GM19238 (cell line): Measurements from ENCODE around the gene MAP1S.

Experiments
- DNase-seq: peaks from one replicate; pipeline ENCODE4 v3.0.0; 2011; ENCODE audit warnings: low spot score; ENCODE audit not compliant: insufficient read length

Gene MAP1S

DNA sequence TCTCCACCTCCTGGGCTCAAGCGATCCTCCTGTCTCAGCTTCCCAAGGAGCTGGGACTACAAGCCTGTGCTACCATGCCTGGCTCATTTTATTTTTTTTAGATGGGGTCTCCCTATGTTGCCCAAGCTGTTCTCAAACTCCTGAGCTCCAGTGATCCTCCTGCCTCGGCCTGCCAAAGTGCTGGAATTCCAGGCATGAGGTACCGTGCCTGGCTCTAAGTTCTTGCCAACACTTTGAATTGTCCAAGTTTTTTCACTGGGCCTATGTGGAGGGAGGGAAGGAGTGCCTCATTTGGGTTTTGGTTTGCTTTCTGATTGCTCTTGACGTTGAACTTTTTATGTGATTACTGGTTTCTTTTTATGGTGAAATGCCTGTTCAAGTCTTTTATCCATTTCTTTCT lies 26.7 kb upstream of the MAP1S start:
- DNase-seq, result no peak

DNA sequence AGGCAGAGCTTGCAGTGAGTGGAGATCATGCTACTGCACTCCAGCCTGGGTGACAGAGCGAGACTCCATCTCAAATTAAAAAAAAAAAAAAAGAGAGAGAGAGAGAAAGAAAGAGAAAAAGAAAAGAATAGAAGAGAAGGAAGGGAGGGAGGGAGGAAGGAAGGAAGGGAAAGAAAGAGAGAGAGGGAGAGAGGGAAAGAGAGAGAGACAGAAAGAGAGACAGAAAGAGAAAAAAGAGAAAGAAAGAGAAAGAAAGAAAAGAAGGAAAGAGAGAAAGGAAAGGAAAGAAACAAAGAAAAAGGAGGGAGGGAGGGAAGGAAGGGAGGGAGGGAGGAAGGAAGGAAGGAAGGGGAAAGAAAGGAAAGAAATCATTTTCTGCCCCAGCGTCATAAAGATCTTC lies 24.1 kb upstream of the MAP1S start:
- no peak for DNase-seq

GRCh38 chr19:17703824-17704463 lies 15.3 kb upstream of the MAP1S start:
- DNase-seq, result peak; percentile 64

GRCh38 chr19:17706750-17707181 lies 12.5 kb upstream of the MAP1S start:
- no peak for DNase-seq

- DNase-seq, result no peak
Measured at GRCh38 chr19:17711851-17712250, 7.4 kb upstream of the MAP1S start.

DNA sequence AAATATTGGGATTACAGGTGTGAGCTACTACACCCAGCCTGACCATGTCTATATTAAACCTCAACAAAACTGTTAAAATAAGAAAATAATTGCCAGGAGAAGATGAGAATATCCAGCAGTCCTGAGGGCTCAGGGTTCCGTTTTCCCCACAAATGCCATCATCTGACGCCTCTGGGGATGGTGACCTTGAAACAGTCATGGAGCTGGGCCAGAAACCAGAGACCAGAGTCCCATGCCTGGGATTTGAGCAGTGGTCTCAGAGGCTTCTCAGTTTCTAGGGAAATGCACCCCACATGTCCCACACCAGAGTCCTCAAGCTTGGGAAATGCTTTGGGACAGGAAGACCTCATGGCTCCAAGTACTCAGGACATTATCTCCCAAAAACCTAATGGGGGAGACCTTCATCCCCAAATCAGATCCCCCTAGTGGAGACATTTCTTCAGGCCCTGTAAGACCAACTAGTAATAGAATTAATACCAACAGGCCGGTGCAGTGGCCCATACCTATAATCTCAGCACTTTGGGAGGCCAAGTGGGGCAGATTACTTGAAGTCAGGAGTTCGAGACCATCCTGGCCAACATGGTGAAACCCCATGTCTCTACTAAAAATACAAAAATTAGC lies 2.9 kb upstream of the MAP1S start:
- no peak for DNase-seq

DNA sequence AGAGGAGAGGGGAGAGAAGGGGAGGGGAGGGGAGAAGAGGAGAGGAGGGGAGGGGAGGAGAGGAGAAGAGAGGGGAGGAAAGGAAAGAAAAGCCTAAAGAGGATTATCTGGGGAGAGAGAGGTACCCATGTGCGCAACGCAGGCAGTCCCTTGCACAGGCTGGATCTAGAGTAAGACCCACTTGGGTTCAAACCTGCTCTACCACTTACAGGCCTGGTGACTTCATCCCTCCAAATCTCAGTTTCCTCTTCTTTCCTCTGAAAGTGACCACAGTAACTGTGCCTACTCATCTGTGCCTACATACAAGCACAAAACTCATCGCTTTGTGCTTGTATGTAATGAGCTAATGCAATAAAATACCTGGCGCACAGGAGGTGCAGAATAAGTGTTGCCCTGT lies 732 bp upstream of the MAP1S start:
- DNase-seq, result no peak

DNA sequence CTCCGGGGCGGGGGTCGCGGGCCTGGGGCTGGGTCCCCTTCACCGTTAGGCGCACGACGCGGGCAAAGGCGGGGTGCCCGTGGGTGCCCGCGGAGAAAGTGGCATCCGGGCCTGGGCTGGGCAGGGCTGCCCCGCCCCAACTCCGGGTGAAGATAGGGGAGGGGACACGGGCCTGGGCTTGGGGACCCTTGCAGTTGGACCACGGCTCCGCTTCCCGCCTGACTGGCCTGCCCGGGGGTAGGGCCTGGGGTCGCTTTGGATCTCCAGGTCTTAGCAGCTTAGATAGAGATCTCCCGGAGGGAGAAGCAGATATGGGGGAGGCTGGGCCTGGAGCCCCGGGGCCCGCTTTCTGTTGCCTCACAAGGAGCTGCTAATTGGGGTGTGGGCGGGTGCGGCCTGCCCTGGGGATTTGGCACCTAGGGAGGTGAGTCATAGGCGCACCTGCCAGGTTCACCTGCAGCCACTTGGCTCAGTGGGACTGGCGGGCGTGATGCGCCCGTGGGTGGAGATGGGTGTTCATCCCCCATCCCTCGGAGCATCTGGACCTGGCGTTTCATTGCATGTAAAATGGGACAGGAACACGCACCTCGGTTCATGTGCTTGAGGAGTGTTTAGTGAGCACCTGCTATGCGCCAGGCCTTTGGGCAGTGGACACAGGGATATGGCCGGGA lies 585 bp downstream of the MAP1S start:
- DNase-seq, result peak; percentile 33

GRCh38 chr19:17720440-17720839 lies 1.2 kb downstream of the MAP1S start:
- no peak for DNase-seq

DNA sequence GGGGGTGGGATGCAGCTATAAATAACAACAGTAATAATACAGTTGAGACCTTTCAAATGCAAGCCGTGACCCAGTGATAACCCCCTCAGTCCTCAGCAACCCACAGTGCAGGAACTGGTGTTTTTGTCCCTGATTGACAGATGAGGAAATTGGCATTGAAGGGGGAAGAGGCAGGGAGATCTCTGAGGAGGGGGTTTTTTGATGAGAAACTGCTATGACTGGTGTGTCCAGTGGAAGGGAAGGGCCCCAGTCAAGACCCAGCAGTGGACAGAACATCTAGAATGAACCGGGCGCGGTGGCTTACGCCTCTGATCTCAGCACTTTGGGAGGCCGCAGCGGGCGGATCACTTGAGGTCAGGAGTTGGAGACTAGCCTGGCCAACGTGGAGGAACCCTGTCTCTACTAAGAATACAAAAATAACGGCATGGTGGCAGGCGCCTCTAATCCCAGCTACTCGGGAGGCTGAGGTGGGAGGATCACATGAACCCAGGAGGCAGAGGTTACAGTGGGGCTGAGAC lies 1.9 kb downstream of the MAP1S start:
- no peak for DNase-seq

- DNase-seq, result no peak
Measured at GRCh38 chr19:17721821-17722220, 2.5 kb downstream of the MAP1S start.

GRCh38 chr19:17722655-17723240 lies 3.5 kb downstream of the MAP1S start:
- DNase-seq, result no peak

DNA sequence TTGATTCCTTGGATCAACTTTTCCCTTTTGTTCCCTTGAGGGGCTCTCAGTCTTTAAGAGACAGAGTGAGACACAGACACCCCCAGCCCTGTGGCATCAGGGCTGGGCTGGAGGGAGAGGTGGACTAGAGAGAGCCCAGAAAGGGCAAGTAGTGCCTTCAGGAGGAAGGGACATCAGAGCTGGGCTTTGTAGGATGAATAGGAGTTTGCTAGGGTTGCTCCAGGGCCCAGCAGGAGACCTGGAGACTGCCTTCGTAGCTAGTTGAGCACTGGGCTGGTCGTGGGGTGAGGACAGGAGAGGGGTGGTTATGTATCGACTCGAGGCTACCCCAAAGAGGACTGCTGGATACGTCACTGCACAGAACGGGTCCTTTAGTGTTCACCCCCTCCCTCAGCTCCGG lies 5.4 kb downstream of the MAP1S start:
- DNase-seq, result no peak

GRCh38 chr19:17725422-17726078 lies 6.3 kb downstream of the MAP1S start:
- no peak for DNase-seq

DNA sequence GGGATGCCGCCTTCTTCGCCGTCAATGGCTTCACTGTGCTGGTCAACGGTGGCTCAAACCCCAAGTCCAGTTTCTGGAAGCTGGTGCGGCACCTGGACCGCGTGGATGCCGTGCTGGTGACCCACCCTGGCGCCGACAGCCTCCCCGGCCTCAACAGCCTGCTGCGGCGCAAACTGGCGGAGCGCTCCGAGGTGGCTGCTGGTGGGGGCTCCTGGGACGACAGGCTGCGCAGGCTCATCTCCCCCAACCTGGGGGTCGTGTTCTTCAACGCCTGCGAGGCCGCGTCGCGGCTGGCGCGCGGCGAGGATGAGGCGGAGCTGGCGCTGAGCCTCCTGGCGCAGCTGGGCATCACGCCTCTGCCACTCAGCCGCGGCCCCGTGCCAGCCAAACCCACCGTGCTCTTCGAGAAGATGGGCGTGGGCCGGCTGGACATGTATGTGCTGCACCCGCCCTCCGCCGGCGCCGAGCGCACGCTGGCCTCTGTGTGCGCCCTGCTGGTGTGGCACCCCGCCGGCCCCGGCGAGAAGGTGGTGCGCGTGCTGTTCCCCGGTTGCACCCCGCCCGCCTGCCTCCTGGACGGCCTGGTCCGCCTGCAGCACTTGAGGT lies 7.0 kb downstream of the MAP1S start:
- no peak for DNase-seq

DNA sequence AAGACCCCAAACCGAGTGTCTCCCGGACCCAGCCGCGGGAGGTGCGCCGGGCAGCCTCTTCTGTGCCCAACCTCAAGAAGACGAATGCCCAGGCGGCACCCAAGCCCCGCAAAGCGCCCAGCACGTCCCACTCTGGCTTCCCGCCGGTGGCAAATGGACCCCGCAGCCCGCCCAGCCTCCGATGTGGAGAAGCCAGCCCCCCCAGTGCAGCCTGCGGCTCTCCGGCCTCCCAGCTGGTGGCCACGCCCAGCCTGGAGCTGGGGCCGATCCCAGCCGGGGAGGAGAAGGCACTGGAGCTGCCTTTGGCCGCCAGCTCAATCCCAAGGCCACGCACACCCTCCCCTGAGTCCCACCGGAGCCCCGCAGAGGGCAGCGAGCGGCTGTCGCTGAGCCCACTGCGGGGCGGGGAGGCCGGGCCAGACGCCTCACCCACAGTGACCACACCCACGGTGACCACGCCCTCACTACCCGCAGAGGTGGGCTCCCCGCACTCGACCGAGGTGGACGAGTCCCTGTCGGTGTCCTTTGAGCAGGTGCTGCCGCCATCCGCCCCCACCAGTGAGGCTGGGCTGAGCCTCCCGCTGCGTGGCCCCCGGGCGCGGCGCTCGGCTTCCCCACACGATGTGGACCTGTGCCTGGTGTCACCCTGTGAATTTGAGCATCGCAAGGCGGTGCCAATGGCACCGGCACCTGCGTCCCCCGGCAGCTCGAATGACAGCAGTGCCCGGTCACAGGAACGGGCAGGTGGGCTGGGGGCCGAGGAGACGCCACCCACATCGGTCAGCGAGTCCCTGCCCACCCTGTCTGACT lies 7.9 kb downstream of the MAP1S start:
- no peak for DNase-seq

DNA sequence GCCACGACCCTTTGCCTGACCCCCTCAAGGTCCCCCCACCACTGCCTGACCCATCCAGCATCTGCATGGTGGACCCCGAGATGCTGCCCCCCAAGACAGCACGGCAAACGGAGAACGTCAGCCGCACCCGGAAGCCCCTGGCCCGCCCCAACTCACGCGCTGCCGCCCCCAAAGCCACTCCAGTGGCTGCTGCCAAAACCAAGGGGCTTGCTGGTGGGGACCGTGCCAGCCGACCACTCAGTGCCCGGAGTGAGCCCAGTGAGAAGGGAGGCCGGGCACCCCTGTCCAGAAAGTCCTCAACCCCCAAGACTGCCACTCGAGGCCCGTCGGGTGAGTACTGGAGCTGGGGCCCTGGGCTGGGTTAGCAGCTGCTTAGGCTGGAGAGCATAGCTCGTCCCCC lies 8.6 kb downstream of the MAP1S start:
- no peak for DNase-seq

DNA sequence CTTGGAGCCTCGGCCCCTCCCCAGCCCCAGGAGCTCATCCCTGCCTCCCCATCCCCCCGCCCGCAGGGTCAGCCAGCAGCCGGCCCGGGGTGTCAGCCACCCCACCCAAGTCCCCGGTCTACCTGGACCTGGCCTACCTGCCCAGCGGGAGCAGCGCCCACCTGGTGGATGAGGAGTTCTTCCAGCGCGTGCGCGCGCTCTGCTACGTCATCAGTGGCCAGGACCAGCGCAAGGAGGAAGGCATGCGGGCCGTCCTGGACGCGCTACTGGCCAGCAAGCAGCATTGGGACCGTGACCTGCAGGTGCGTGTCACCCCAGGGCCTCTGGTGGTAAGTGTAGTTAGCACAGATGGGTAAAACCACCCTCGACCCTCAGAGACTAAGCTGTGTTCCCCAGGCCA lies 13.8 kb downstream of the MAP1S start:
- no peak for DNase-seq

- no peak for DNase-seq
Measured at GRCh38 chr19:17734146-17734545, 14.9 kb downstream of the MAP1S start.

- DNase-seq, result no peak
Measured at GRCh38 chr19:17735410-17735809, 16.1 kb downstream of the MAP1S start.
